Measurements from ENCODE around the gene CYP4F22. TPM values are rescaled to one million over a fixed set of nuclear protein-coding genes. Genes with fewer than 3 reads are reported as not detected.

CYP4F22 gene
- 100 to 1,000 TPM in 1 of 4 donors, 10 to 100 TPM in 3; 65.3 to 119 (median 96.1) TPM for total RNA-seq

- no peak for DNase-seq (ENCODE audit: low spot score in 2 of 2)
- H3K4me3 ChIP-seq (ENCODE audit: low read depth, poor library complexity, severe bottlenecking) = no peak within 1 kb of the TSS
- no peak for TF ChIP-seq POLR2A (IDR thresholded peaks at IDR 0.05)
- TF ChIP-seq, protein P1, sequence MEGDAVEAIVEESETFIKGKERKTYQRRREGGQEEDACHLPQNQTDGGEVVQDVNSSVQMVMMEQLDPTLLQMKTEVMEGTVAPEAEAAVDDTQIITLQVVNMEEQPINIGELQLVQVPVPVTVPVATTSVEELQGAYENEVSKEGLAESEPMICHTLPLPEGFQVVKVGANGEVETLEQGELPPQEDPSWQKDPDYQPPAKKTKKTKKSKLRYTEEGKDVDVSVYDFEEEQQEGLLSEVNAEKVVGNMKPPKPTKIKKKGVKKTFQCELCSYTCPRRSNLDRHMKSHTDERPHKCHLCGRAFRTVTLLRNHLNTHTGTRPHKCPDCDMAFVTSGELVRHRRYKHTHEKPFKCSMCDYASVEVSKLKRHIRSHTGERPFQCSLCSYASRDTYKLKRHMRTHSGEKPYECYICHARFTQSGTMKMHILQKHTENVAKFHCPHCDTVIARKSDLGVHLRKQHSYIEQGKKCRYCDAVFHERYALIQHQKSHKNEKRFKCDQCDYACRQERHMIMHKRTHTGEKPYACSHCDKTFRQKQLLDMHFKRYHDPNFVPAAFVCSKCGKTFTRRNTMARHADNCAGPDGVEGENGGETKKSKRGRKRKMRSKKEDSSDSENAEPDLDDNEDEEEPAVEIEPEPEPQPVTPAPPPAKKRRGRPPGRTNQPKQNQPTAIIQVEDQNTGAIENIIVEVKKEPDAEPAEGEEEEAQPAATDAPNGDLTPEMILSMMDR (IDR thresholded peaks at IDR 0.05) = no peak
- 6 to 7% methylated on average over 39 to 45 of the region's 52 CpGs for WGBS, 2 donors
- intact Hi-C loops (cut with DNase I; ENCODE audit: low total_unique reads) = no loop called here
Observed at GRCh38 chr19:15508035-15508710, at the start of gene CYP4F22. Gene CYP4F22, plus strand, starts transcription at chr19:15508525. Its CDS starts 16,812 bp downstream, at chr19:15525337.

DNA sequence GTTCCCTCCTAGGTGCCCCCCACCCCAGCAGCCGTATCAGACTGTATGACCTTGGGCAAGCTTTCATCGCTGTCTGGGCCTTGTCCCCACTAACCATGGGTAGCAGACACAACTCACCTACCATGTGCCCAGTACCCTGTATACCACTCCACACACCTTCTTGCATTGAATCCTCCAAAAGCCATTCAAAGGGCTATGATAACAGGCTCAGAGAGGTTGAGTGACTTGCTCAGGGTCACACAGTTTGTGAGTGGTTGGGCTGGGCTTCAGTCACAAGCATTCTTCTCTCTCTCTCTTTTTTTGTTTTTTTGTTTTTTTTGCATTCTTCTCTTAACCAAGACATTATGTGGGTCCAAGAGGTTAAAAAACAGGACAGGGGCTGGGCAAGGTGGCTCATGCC lies 46.6 kb upstream of the CYP4F22 start:
- H3K4me3 ChIP-seq (ENCODE audit: low read depth, poor library complexity, severe bottlenecking) = no peak overlapping the region
- intact Hi-C loops (cut with DNase I; ENCODE audit: low total_unique reads) = no loop called here
- TF ChIP-seq, protein P1 (IDR thresholded peaks at IDR 0.05) = no peak
- no peak for TF ChIP-seq POLR2A (IDR thresholded peaks at IDR 0.05)
- 89 to 95% methylated on average over 2 of the region's 2 CpGs for WGBS, 2 donors
- DNase-seq (ENCODE audit: low spot score in 2 of 2) = no peak

GRCh38 chr19:15463861-15464371 lies 44.4 kb upstream of the CYP4F22 start:
- 23 to 41% methylated on average over 5 to 25 of the region's 25 CpGs for WGBS, 2 donors
- H3K4me3 ChIP-seq (ENCODE audit: low read depth, poor library complexity, severe bottlenecking) = no peak overlapping the region
- intact Hi-C loops (cut with DNase I; ENCODE audit: low total_unique reads) = no loop called here
- DNase-seq (ENCODE audit: low spot score in 2 of 2) = no peak
- TF ChIP-seq, protein P1 (IDR thresholded peaks at IDR 0.05) = no peak
- TF ChIP-seq POLR2A (IDR thresholded peaks at IDR 0.05) = no peak

DNA sequence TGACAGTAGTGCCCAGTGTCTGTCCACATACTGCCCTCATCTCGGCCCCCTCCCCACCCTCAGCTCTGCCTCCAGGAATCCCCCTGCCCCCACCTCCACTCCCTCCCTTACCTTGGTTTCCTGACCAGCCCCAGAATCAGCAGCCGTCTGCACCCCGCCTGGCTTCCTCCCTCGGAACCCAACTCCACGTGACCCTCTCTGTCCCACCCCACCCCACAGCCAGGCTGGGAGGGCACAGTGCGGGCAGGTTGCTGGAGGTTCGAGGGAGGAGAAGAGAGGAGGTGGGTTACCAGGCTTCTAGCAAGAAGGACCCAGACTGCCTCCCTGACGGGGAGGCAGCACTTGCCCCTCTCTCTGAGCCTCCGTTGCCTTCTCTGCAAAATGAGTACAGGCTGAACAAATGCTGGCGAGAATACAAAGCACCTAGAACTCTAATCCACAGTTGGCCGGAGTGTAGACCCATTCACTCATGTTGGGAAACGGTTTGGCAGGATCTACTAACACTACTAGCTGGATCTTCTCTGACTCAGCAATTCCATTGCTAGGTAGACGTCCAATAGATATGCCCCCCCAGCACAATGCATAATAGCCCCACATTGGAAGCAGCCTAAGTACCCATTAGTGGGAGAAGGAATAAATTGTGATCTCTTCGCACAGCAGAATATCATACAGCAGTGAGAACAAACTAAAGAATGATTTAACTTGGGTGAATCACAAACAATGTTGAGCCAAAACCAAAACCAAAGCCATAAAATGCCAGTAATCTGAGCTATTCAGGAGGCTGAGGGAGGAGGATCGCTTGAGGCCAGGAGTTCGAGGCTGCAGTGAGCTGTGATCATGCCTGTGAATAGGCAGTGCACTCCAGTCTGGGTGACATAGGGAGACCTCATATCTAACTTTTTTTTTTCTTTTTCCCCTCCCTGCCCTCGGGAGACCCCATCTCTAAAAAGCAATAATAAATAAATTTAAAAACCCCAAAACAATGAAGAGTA lies 43.6 kb upstream of the CYP4F22 start, which contains the start of gene RASAL3:
TSS of gene RASAL3 (minus strand) at position 151 of the 992 bp plus-strand sequence. CDS start 186 bp downstream, outside the sequence.
- no peak for DNase-seq (ENCODE audit: low spot score in 2 of 2)
- no peak for TF ChIP-seq POLR2A (IDR thresholded peaks at IDR 0.05)
- TF ChIP-seq, protein P1 (IDR thresholded peaks at IDR 0.05) = no peak
- H3K4me3 ChIP-seq (ENCODE audit: low read depth, poor library complexity, severe bottlenecking) = no peak within 1 kb of the TSS
- WGBS, 2 donors = 35 to 39% methylated on average over 17 of the region's 17 CpGs
- intact Hi-C loops (cut with DNase I; ENCODE audit: low total_unique reads) = no loop called here

- DNase-seq (ENCODE audit: low spot score in 2 of 2) = no peak
- intact Hi-C loops (cut with DNase I; ENCODE audit: low total_unique reads) = no loop called here
- no peak overlapping the region for H3K4me3 ChIP-seq (ENCODE audit: low read depth, poor library complexity, severe bottlenecking)
- WGBS, 2 donors = 40 to 44% methylated on average over 8 of the region's 8 CpGs
- TF ChIP-seq POLR2A (IDR thresholded peaks at IDR 0.05) = no peak
- TF ChIP-seq, protein P1 (IDR thresholded peaks at IDR 0.05) = no peak
Observed at GRCh38 chr19:15466851-15467733, 41.2 kb upstream of the CYP4F22 start.
